ENCODE results near the gene TBL1XR1. TPM values are rescaled to one million over a fixed set of nuclear protein-coding genes. Genes with fewer than 3 reads are reported as not detected.

The TBL1XR1 gene
- total RNA-seq, 1 donor from 2014 or later: 124 TPM

DNA sequence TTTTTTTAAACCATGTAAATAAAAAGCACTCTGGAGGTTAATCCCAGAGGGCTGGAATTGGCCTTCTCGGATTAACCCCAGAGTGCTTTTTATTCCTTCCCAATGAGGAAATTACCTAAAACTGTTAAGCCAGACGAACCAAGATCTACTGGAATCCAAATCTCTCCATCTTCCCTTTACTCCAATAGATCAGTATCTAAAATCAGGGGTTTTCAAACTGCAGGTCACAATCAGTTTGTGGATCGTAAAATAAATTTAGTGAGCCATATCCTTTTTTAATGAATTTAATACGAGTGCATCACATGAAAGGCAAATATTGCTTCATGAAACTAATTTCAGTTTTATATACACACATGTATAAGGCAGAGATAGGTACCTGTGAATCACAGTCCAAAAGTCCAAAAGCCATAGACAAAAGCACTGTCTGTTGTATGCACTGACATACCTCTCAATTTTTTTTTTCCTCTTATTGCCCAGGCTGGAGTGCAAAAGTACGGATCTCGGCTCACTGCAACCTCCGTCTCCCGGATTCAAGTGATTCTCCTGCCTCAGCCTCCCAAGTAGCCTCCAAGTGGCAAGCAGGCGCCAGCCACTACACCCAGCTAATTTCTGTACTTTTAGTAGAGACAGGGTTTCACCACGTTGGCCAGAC lies 61.3 kb downstream of the TBL1XR1 start:
- H3K27ac ChIP-seq (ENCODE audit: low read depth, low read length): no peak overlapping the region
- H3K4me3 ChIP-seq (ENCODE audit: low read length in 3 of 3): no peak overlapping the region
- no peaks in the 10 kb centered on the region for H3K27me3 ChIP-seq (ENCODE audit: control insufficient read depth in 3 of 3, insufficient read depth in 3 of 3, low read length in 3 of 3)
- H3K9me3 ChIP-seq (ENCODE audit: control insufficient read depth in 3 of 3, low read length in 3 of 3): no peaks in the 10 kb centered on the region
- peaks cover 5 to 8% (median 6%) of the 10 kb centered on the region in 3 donors for H3K4me1 ChIP-seq (ENCODE audit: control insufficient read depth in 3 of 3, insufficient read depth in 3 of 3, low read length in 3 of 3)
- no peak overlapping the region for H3K9ac ChIP-seq (ENCODE audit: low read depth in 1 of 3, low read length in 3 of 3)
- peaks cover 0 to 3% (median 0%) of the 10 kb centered on the region in 3 donors for H3K36me3 ChIP-seq (ENCODE audit: control insufficient read depth in 3 of 3, insufficient read depth in 3 of 3, low read length in 3 of 3)

DNA sequence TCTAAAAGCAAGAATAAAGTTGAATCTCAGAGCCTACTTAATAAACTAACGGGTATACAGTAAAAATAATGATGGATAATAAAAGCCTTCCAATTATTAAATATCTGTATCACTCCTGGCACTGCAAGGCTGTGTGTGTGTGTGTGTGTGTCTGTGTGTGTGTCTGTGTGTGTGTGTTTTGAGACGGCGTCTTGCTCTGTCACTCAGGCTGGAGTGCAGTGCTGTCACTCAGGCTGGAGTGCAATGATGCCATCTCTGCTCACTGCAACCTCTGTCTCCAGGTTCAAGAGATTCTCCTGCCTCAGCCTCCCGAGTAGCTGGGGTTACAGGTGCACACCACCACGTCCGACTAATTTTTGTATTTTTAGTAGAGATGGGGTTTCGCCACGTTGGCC lies 62.5 kb downstream of the TBL1XR1 start:
- Histone ChIP-seq H3K9ac (ENCODE audit: low read depth in 1 of 3, low read length in 3 of 3) (no peak overlapping the region), H3K27ac (ENCODE audit: low read depth, low read length) (no peak overlapping the region)

GRCh38 chr3:177133860-177134815 lies 63.1 kb downstream of the TBL1XR1 start:
- H3K27me3 ChIP-seq (ENCODE audit: control insufficient read depth in 3 of 3, insufficient read depth in 3 of 3, low read length in 3 of 3): no peaks in the 10 kb centered on the region
- H3K36me3 ChIP-seq (ENCODE audit: control insufficient read depth in 3 of 3, insufficient read depth in 3 of 3, low read length in 3 of 3): peaks cover 0 to 3% (median 0%) of the 10 kb centered on the region in 3 donors
- no peaks in the 10 kb centered on the region for H3K9me3 ChIP-seq (ENCODE audit: control insufficient read depth in 3 of 3, low read length in 3 of 3)
- H3K27ac ChIP-seq (ENCODE audit: low read depth, low read length): no peak overlapping the region
- H3K4me1 ChIP-seq (ENCODE audit: control insufficient read depth in 3 of 3, insufficient read depth in 3 of 3, low read length in 3 of 3): peaks cover 5 to 8% (median 6%) of the 10 kb centered on the region in 3 donors
- H3K9ac ChIP-seq (ENCODE audit: low read depth in 1 of 3, low read length in 3 of 3): no peak overlapping the region
- no peak overlapping the region for H3K4me3 ChIP-seq (ENCODE audit: low read length in 3 of 3)

More for the DNA sequence above, 62.5 kb downstream of the TBL1XR1 start:
- Histone ChIP-seq H3K36me3 (ENCODE audit: control insufficient read depth in 3 of 3, insufficient read depth in 3 of 3, low read length in 3 of 3) (peaks cover 0 to 3% (median 0%) of the 10 kb centered on the region in 3 donors), H3K4me1 (ENCODE audit: control insufficient read depth in 3 of 3, insufficient read depth in 3 of 3, low read length in 3 of 3) (peaks cover 5 to 8% (median 6%) of the 10 kb centered on the region in 3 donors), H3K27me3 (ENCODE audit: control insufficient read depth in 3 of 3, insufficient read depth in 3 of 3, low read length in 3 of 3) (no peaks in the 10 kb centered on the region), H3K4me3 (ENCODE audit: low read length in 3 of 3) (no peak overlapping the region), H3K9me3 (ENCODE audit: control insufficient read depth in 3 of 3, low read length in 3 of 3) (no peaks in the 10 kb centered on the region)

DNA sequence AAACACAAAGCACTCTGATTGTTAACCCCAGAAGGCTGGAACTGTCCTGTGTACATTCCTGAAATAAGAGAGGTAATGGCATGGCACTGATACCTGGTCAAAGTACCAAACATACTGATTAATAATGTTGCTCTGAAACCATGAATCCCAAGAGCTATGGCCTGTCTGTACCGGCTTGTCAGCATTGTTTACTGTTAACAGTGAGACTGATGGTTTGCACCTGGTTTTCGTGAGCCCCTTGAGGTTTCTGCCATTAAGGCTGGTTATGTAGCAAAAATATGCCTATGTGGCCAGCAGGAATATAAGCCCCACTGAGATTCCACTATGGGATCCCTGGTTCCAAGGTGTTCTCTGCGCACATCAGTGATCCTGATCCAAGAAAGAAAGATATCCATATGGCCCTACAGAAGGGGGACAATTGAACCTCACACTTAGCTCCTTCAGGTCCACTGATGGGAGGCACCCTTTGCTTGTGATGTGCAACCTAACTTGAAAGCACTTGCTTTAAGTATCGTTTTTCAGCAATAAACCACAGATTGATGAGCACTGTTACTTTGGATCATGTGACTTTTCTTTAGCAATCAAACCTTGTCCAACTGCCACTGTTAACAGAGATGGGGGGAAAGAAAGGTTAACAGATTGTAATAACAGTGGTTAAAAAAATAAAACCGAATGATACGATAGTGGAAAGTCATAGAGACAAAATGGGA lies 65.2 kb downstream of the TBL1XR1 start:
- Histone ChIP-seq H3K9me3 (ENCODE audit: control insufficient read depth in 3 of 3, low read length in 3 of 3) (no peaks in the 10 kb centered on the region), H3K27ac (ENCODE audit: low read depth, low read length) (no peak overlapping the region), H3K4me3 (ENCODE audit: low read length in 3 of 3) (no peak overlapping the region), H3K4me1 (ENCODE audit: control insufficient read depth in 3 of 3, insufficient read depth in 3 of 3, low read length in 3 of 3) (peaks cover 5 to 12% (median 8%) of the 10 kb centered on the region in 3 donors), H3K36me3 (ENCODE audit: control insufficient read depth in 3 of 3, insufficient read depth in 3 of 3, low read length in 3 of 3) (peaks cover 0 to 3% (median 0%) of the 10 kb centered on the region in 3 donors), H3K9ac (ENCODE audit: low read depth in 1 of 3, low read length in 3 of 3) (no peak overlapping the region), H3K27me3 (ENCODE audit: control insufficient read depth in 3 of 3, insufficient read depth in 3 of 3, low read length in 3 of 3) (no peaks in the 10 kb centered on the region)

DNA sequence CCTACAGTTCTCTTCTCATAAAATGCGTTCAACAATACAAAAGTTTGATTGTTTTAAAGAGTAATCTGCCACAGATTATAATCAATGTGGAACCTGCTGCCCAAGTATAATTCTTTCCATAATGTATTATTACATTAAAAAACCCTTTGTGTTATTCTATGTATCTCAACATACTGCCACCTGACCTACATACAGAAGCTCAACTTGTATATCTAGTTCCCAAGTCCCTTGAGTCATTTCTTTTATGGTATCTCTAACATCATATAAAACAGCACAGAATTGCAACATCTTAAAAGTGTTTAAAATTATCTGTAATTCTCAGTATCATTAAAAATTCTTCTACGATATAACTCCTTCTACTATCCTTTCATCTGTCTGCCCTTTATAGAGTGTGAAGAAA lies 70.3 kb downstream of the TBL1XR1 start:
- no peaks in the 10 kb centered on the region for H3K9me3 ChIP-seq (ENCODE audit: control insufficient read depth in 3 of 3, low read length in 3 of 3)
- no peak overlapping the region for H3K4me3 ChIP-seq (ENCODE audit: low read length in 3 of 3)
- H3K27ac ChIP-seq (ENCODE audit: low read depth, low read length): no peak overlapping the region
- peaks cover 6 to 18% (median 16%) of the 10 kb centered on the region in 3 donors for H3K4me1 ChIP-seq (ENCODE audit: control insufficient read depth in 3 of 3, insufficient read depth in 3 of 3, low read length in 3 of 3)
- H3K27me3 ChIP-seq (ENCODE audit: control insufficient read depth in 3 of 3, insufficient read depth in 3 of 3, low read length in 3 of 3): no peaks in the 10 kb centered on the region
- no peak overlapping the region for H3K9ac ChIP-seq (ENCODE audit: low read depth in 1 of 3, low read length in 3 of 3)
- H3K36me3 ChIP-seq (ENCODE audit: control insufficient read depth in 3 of 3, insufficient read depth in 3 of 3, low read length in 3 of 3): no peaks in the 10 kb centered on the region

- Histone ChIP-seq H3K27ac (ENCODE audit: low read depth, low read length) (no peak overlapping the region), H3K4me3 (ENCODE audit: low read length in 3 of 3) (no peak overlapping the region), H3K36me3 (ENCODE audit: control insufficient read depth in 3 of 3, insufficient read depth in 3 of 3, low read length in 3 of 3) (no peaks in the 10 kb centered on the region), H3K9ac (ENCODE audit: low read depth in 1 of 3, low read length in 3 of 3) (no peak overlapping the region), H3K27me3 (ENCODE audit: control insufficient read depth in 3 of 3, insufficient read depth in 3 of 3, low read length in 3 of 3) (no peaks in the 10 kb centered on the region), H3K9me3 (ENCODE audit: control insufficient read depth in 3 of 3, low read length in 3 of 3) (no peaks in the 10 kb centered on the region), H3K4me1 (ENCODE audit: control insufficient read depth in 3 of 3, insufficient read depth in 3 of 3, low read length in 3 of 3) (peaks cover 5 to 16% (median 16%) of the 10 kb centered on the region in 3 donors)
Observed at GRCh38 chr3:177126015-177126773, 71.1 kb downstream of the TBL1XR1 start.

- Histone ChIP-seq H3K27me3 (ENCODE audit: control insufficient read depth in 3 of 3, insufficient read depth in 3 of 3, low read length in 3 of 3) (no peaks in the 10 kb centered on the region), H3K36me3 (ENCODE audit: control insufficient read depth in 3 of 3, insufficient read depth in 3 of 3, low read length in 3 of 3) (no peaks in the 10 kb centered on the region), H3K27ac (ENCODE audit: low read depth, low read length) (no peak overlapping the region), H3K4me3 (ENCODE audit: low read length in 3 of 3) (no peak overlapping the region), H3K9ac (ENCODE audit: low read depth in 1 of 3, low read length in 3 of 3) (no peak overlapping the region), H3K9me3 (ENCODE audit: control insufficient read depth in 3 of 3, low read length in 3 of 3) (no peaks in the 10 kb centered on the region), H3K4me1 (ENCODE audit: control insufficient read depth in 3 of 3, insufficient read depth in 3 of 3, low read length in 3 of 3) (peaks cover 5 to 24% (median 19%) of the 10 kb centered on the region in 3 donors)
Observed at GRCh38 chr3:177124882-177125281, 72.4 kb downstream of the TBL1XR1 start.

- no peak overlapping the region for H3K4me3 ChIP-seq (ENCODE audit: low read length in 3 of 3)
- no peaks in the 10 kb centered on the region for H3K9me3 ChIP-seq (ENCODE audit: control insufficient read depth in 3 of 3, low read length in 3 of 3)
- H3K9ac ChIP-seq (ENCODE audit: low read depth in 1 of 3, low read length in 3 of 3): no peak overlapping the region
- no peaks in the 10 kb centered on the region for H3K36me3 ChIP-seq (ENCODE audit: control insufficient read depth in 3 of 3, insufficient read depth in 3 of 3, low read length in 3 of 3)
- peaks cover 3 to 24% (median 19%) of the 10 kb centered on the region in 3 donors for H3K4me1 ChIP-seq (ENCODE audit: control insufficient read depth in 3 of 3, insufficient read depth in 3 of 3, low read length in 3 of 3)
- H3K27ac ChIP-seq (ENCODE audit: low read depth, low read length): no peak overlapping the region
- no peaks in the 10 kb centered on the region for H3K27me3 ChIP-seq (ENCODE audit: control insufficient read depth in 3 of 3, insufficient read depth in 3 of 3, low read length in 3 of 3)
Observed at GRCh38 chr3:177123822-177124221, 73.5 kb downstream of the TBL1XR1 start.

DNA sequence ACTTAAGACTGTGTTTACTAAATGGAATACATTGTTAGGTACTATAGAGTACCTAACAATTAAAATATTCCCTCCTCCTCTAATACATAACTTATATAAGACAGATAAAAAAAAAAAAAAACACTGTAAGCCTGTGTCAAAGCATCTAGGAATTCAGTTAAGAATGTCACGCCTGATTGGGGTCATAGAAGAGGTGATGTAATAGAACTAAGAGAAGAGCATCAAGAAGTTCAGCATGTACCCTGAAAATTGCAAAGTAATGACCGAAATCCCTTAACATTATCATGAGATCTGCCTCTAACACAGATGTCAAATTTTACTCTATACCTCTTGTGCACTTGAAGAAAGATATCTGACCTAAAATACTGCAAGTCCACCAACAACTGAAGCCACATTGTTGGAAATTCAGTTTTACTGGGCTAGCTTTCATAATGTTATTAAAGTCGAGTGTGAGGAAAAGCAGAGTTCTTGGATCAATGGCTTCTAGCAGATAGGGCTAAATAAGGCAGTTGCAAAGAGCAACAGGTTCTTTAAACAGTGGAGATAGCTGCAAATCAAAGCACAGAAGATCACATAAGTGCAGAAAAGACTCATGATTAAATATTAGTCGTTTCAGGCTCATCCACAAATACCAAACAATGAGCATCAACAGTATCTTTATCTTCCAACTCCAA lies 75.0 kb downstream of the TBL1XR1 start:
- no peak overlapping the region for H3K27ac ChIP-seq (ENCODE audit: low read depth, low read length)
- H3K4me1 ChIP-seq (ENCODE audit: control insufficient read depth in 3 of 3, insufficient read depth in 3 of 3, low read length in 3 of 3): peaks cover 12 to 30% (median 19%) of the 10 kb centered on the region in 3 donors
- no peaks in the 10 kb centered on the region for H3K36me3 ChIP-seq (ENCODE audit: control insufficient read depth in 3 of 3, insufficient read depth in 3 of 3, low read length in 3 of 3)
- H3K9ac ChIP-seq (ENCODE audit: low read depth in 1 of 3, low read length in 3 of 3): no peak overlapping the region
- H3K9me3 ChIP-seq (ENCODE audit: control insufficient read depth in 3 of 3, low read length in 3 of 3): no peaks in the 10 kb centered on the region
- no peak overlapping the region for H3K4me3 ChIP-seq (ENCODE audit: low read length in 3 of 3)
- no peaks in the 10 kb centered on the region for H3K27me3 ChIP-seq (ENCODE audit: control insufficient read depth in 3 of 3, insufficient read depth in 3 of 3, low read length in 3 of 3)

Data from skeletal muscle tissue (tissue), 4 donors.